ENCODE measurements around the gene PPP1R9B.

Gene PPP1R9B

DNA sequence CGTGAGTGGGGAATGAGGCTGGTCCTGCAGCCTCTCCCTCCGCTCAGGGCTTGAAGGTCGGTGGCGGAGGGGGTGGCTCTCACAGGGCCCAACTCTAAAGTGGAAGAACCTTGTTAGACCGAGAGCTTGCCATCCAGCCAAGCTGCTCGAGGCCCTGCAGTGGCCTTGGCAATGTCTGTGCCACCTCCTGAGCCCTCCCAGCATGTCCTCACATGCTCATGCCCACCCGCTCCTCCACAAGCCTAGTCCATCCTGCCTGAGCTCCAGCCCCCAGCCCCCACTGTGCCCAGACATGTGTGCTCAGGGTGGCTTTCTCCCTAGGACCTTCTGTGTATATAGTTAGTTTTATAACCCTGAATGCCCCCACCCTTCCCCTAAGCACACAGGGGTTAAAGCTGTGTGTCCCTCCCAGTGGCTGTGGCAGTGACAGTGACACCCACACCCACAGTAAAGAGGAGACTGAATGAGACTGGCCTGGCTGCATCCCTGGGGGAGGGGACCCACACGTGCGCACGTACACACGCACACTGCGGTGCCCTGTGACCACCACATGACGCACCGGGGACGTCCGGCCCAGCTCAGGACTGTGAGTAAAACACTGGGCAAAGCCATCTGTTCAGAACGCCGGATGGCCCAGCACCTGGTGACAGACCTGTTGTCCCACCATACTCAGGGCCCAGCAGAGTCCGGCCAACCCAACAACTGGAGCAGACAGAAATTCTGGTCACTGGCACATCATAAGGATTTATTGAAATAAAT is 39.7 kb downstream of the PPP1R9B start:
- Histone ChIP-seq H3K4me1 (ENCODE audit: control insufficient read depth, low read length) (no peaks in the 10 kb centered on the region), H3K4me2 (ENCODE audit: low read length) (no peak overlapping the region), H3K36me3 (ENCODE audit: control insufficient read depth, low read length) (no peaks in the 10 kb centered on the region), H3K27me3 (ENCODE audit: control insufficient read depth, low read length) (peaks cover 4% of the 10 kb centered on the region; the same call in 1 of the 2 replicates), H3K4me3 (ENCODE audit: low read length) (no peak overlapping the region), H3F3A (ENCODE audit: control insufficient read depth, insufficient read depth) (no peaks in the 10 kb centered on the region), H3K27ac (ENCODE audit: low read depth, low read length) (no peak overlapping the region), H3K9me2 (replicated peaks; ENCODE audit: control insufficient read depth, low read length) (no peaks in the 10 kb centered on the region), H3K9me3 (ENCODE audit: control insufficient read depth, insufficient read depth, low read length) (no peaks in the 10 kb centered on the region), H3K79me2 (ENCODE audit: control insufficient read depth, low read length) (no peaks in the 10 kb centered on the region), H4K20me1 (ENCODE audit: control insufficient read depth, insufficient read depth, low read depth, low read length) (no peaks in the 10 kb centered on the region)
- TF ChIP-seq, protein P1, sequence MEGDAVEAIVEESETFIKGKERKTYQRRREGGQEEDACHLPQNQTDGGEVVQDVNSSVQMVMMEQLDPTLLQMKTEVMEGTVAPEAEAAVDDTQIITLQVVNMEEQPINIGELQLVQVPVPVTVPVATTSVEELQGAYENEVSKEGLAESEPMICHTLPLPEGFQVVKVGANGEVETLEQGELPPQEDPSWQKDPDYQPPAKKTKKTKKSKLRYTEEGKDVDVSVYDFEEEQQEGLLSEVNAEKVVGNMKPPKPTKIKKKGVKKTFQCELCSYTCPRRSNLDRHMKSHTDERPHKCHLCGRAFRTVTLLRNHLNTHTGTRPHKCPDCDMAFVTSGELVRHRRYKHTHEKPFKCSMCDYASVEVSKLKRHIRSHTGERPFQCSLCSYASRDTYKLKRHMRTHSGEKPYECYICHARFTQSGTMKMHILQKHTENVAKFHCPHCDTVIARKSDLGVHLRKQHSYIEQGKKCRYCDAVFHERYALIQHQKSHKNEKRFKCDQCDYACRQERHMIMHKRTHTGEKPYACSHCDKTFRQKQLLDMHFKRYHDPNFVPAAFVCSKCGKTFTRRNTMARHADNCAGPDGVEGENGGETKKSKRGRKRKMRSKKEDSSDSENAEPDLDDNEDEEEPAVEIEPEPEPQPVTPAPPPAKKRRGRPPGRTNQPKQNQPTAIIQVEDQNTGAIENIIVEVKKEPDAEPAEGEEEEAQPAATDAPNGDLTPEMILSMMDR (IDR thresholded peaks at IDR 0.05; ENCODE audit: low read depth, low read length, poor library complexity, severe bottlenecking): no peak
- no peak for TF ChIP-seq EZH2phosphoT487 (IDR thresholded peaks at IDR 0.05; ENCODE audit: borderline replicate concordance, low read length)

DNA sequence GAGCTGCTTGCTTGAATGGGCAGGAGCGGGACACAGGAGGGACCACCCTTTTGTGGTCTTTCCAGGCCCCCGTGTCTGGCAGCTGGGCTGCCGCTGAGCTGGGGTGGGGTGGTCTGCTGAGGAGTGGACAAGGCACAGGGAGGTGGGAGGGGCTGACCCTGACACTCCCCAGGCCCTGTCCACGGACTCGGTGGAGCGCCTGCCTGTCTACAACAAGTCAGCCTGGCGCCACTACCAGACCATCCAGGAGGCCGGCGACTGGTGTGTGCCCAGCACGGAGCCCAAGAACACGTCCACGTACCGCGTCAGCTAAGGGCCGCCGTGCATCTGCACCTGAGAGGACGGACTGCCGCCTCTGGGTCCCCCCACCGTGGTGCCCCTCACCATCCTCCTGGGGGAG is 40.7 kb downstream of the PPP1R9B start:
- no peak overlapping the region for H3K27ac ChIP-seq (ENCODE audit: low read depth, low read length)
- H3K36me3 ChIP-seq (ENCODE audit: control insufficient read depth, low read length): no peaks in the 10 kb centered on the region
- H3K4me2 ChIP-seq (ENCODE audit: low read length): no peak overlapping the region
- TF ChIP-seq, protein P1 (IDR thresholded peaks at IDR 0.05; ENCODE audit: low read depth, low read length, poor library complexity, severe bottlenecking): no peak
- no peak for TF ChIP-seq EZH2phosphoT487 (IDR thresholded peaks at IDR 0.05; ENCODE audit: borderline replicate concordance, low read length)
- no peaks in the 10 kb centered on the region for H4K20me1 ChIP-seq (ENCODE audit: control insufficient read depth, insufficient read depth, low read depth, low read length)
- H3K27me3 ChIP-seq (ENCODE audit: control insufficient read depth, low read length): no peaks in the 10 kb centered on the region
- no peaks in the 10 kb centered on the region for H3K79me2 ChIP-seq (ENCODE audit: control insufficient read depth, low read length)
- H3K4me1 ChIP-seq (ENCODE audit: control insufficient read depth, low read length): no peaks in the 10 kb centered on the region
- H3K9me2 ChIP-seq (replicated peaks; ENCODE audit: control insufficient read depth, low read length): no peaks in the 10 kb centered on the region
- no peaks in the 10 kb centered on the region for H3K9me3 ChIP-seq (ENCODE audit: control insufficient read depth, insufficient read depth, low read length)
- no peaks in the 10 kb centered on the region for H3F3A ChIP-seq (ENCODE audit: control insufficient read depth, insufficient read depth)
- H3K4me3 ChIP-seq (ENCODE audit: low read length): no peak overlapping the region

DNA sequence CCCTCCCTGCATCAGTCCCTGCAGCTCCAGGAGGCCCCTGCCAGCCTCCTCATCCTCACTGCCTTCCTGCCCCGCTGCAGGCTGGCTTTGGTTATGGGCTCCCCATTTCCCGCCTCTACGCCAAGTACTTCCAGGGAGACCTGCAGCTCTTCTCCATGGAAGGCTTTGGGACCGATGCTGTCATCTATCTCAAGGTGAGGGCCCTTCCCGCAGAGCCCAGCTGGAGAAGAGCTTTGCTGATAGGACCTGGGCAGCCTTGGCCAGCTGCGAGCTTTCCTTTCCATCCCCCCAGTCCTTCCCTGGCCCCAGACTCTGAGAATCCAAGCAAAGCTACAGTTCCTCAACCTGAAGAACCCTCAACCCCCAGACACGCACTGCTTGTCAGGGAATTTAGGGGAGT is 41.3 kb downstream of the PPP1R9B start:
- no peaks in the 10 kb centered on the region for H3K79me2 ChIP-seq (ENCODE audit: control insufficient read depth, low read length)
- H4K20me1 ChIP-seq (ENCODE audit: control insufficient read depth, insufficient read depth, low read depth, low read length): no peaks in the 10 kb centered on the region
- no peaks in the 10 kb centered on the region for H3F3A ChIP-seq (ENCODE audit: control insufficient read depth, insufficient read depth)
- no peak overlapping the region for H3K4me2 ChIP-seq (ENCODE audit: low read length)
- H3K4me1 ChIP-seq (ENCODE audit: control insufficient read depth, low read length): no peaks in the 10 kb centered on the region
- no peak for TF ChIP-seq EZH2phosphoT487 (IDR thresholded peaks at IDR 0.05; ENCODE audit: borderline replicate concordance, low read length)
- TF ChIP-seq, protein P1 (IDR thresholded peaks at IDR 0.05; ENCODE audit: low read depth, low read length, poor library complexity, severe bottlenecking): no peak
- no peaks in the 10 kb centered on the region for H3K9me3 ChIP-seq (ENCODE audit: control insufficient read depth, insufficient read depth, low read length)
- H3K36me3 ChIP-seq (ENCODE audit: control insufficient read depth, low read length): no peaks in the 10 kb centered on the region
- H3K9me2 ChIP-seq (replicated peaks; ENCODE audit: control insufficient read depth, low read length): no peaks in the 10 kb centered on the region
- H3K27ac ChIP-seq (ENCODE audit: low read depth, low read length): no peak overlapping the region
- no peaks in the 10 kb centered on the region for H3K27me3 ChIP-seq (ENCODE audit: control insufficient read depth, low read length)
- H3K4me3 ChIP-seq (ENCODE audit: low read length): no peak overlapping the region
